Endothelial cell (in vitro differentiated cells): ENCODE measurements around the gene GPC2. TPM values are rescaled to one million over a fixed set of nuclear protein-coding genes. Genes with fewer than 3 reads are reported as not detected.
A peak's percentile ranks its signal among the peaks of the same experiment; 100 is the strongest.

Experiments used
- DNase-seq: peaks from one replicate; pipeline ENCODE4 v3.0.0; 2021; ENCODE audit warnings: low spot score
- H3K27ac Mint-ChIP-seq: one replicate; pipeline ENCODE4 v1.8.0; 2021; ENCODE audit warnings: mixed read lengths, inconsistent platforms; ENCODE audit not compliant: unreplicated experiment
- H3K27me3 Mint-ChIP-seq: one replicate; pipeline ENCODE4 v1.8.0; 2021; ENCODE audit warnings: mild to moderate bottlenecking, moderate library complexity, mixed read lengths, inconsistent platforms; ENCODE audit not compliant: unreplicated experiment
- H3K36me3 Mint-ChIP-seq: one replicate; pipeline ENCODE4 v1.8.0; 2021; ENCODE audit warnings: mild to moderate bottlenecking, low read depth, mixed read lengths, inconsistent platforms; ENCODE audit not compliant: unreplicated experiment
- H3K4me1 Mint-ChIP-seq: one replicate; pipeline ENCODE4 v1.8.0; 2021; ENCODE audit warnings: mild to moderate bottlenecking, mixed read lengths, inconsistent platforms; ENCODE audit not compliant: unreplicated experiment
- H3K4me3 Mint-ChIP-seq: one replicate; pipeline ENCODE4 v1.8.0; 2021; ENCODE audit warnings: mild to moderate bottlenecking, mixed read lengths, inconsistent platforms; ENCODE audit not compliant: unreplicated experiment
- H3K9me3 Mint-ChIP-seq: one replicate; pipeline ENCODE4 v1.8.0; 2021; ENCODE audit warnings: mixed read lengths, inconsistent platforms; ENCODE audit not compliant: unreplicated experiment
- total RNA-seq: library from RNA; stranded (reverse); fragmentation: NEBNext Ultra II Directional; extraction: Animal tissue kit (Norgen Biotek cat#: 25700); gene quantifications from one replicate; pipeline ENCODE4 v1.2.1, GENCODE V29; 2021; ENCODE audit not compliant: unreplicated experiment
- TF ChIP-seq, protein P1 (sequence below): fragments of 200-600 bp; sonication (generic); IDR thresholded peaks from one replicate; pipeline ENCODE4 v1.5.0; 2021; ENCODE audit warnings: antibody characterized with exemption; ENCODE audit not compliant: unreplicated experiment

The GPC2 gene
- total RNA-seq, 1 donor from 2014 or later, result 27.2 TPM

DNA sequence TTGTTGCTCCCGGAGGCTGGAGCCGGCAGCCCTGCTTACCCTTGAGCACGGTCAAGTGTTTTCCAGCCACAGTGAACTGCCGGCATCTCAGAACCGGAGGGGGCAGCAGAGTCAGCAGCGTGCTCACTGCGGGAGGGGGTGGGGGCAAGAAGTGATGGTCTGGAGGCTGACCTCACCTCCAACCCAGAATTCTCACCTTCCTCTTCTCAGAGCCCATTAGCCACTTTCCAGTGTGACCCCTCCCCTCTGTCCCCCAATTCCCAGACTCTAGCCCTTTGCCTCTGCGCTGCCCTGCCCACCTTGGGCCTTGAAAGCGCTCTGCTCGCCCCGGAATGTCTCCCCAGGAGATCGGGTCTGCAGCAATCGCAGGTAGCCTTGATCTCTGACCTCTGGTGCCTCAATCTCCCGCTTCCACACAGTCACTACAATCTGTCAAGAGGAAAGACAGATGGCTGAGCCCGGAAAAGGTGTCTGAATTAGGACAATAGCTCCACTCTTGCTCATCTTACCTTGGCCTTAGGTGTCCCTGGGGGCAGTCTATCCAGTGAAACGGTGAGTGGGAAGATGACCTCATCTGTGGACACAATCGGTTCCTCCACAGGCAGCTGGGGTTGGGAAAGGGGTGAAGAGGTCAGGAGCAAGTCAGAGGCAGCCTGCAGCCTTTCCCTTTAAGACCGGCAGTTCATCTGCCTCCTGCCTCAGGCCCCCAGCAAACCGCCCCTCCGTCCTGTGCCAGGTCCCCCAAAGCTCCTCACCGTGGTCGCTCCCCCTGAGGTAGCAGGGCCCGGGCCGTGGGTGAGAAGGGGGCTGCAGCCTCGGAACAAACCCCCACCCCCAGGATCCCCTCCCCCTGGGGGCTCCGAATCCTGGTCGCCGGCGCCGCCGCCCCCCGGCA is 19.6 kb downstream of the GPC2 start:
- DNase-seq, result peak; percentile 39
- peaks cover 19% of the 10 kb centered on the region for H3K27me3 Mint-ChIP-seq
- H3K4me3 Mint-ChIP-seq, result peak overlapping the region; percentile 84
- peak overlapping the region; percentile 38 for H3K27ac Mint-ChIP-seq
- TF ChIP-seq, protein P1, sequence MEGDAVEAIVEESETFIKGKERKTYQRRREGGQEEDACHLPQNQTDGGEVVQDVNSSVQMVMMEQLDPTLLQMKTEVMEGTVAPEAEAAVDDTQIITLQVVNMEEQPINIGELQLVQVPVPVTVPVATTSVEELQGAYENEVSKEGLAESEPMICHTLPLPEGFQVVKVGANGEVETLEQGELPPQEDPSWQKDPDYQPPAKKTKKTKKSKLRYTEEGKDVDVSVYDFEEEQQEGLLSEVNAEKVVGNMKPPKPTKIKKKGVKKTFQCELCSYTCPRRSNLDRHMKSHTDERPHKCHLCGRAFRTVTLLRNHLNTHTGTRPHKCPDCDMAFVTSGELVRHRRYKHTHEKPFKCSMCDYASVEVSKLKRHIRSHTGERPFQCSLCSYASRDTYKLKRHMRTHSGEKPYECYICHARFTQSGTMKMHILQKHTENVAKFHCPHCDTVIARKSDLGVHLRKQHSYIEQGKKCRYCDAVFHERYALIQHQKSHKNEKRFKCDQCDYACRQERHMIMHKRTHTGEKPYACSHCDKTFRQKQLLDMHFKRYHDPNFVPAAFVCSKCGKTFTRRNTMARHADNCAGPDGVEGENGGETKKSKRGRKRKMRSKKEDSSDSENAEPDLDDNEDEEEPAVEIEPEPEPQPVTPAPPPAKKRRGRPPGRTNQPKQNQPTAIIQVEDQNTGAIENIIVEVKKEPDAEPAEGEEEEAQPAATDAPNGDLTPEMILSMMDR, result no peak
- peaks cover 25% of the 10 kb centered on the region for H3K4me1 Mint-ChIP-seq
- H3K9me3 Mint-ChIP-seq, result no peaks in the 10 kb centered on the region
- H3K36me3 Mint-ChIP-seq, result peaks cover 16% of the 10 kb centered on the region

DNA sequence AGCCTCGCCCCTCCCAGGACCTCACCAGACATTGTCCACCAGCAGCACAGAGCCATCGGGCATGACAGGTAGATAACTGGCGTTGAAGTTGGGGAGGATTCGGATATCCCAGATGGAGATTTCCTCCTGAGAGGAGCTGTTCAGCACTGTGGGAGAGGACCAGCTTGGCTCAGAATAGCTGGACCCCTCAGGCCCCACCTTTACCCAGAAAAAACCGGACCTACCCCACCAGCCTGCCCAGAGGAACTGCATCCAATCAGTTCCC is 20.2 kb downstream of the GPC2 start:
- H3K27me3 Mint-ChIP-seq, result peaks cover 19% of the 10 kb centered on the region
- no peak for DNase-seq

DNA sequence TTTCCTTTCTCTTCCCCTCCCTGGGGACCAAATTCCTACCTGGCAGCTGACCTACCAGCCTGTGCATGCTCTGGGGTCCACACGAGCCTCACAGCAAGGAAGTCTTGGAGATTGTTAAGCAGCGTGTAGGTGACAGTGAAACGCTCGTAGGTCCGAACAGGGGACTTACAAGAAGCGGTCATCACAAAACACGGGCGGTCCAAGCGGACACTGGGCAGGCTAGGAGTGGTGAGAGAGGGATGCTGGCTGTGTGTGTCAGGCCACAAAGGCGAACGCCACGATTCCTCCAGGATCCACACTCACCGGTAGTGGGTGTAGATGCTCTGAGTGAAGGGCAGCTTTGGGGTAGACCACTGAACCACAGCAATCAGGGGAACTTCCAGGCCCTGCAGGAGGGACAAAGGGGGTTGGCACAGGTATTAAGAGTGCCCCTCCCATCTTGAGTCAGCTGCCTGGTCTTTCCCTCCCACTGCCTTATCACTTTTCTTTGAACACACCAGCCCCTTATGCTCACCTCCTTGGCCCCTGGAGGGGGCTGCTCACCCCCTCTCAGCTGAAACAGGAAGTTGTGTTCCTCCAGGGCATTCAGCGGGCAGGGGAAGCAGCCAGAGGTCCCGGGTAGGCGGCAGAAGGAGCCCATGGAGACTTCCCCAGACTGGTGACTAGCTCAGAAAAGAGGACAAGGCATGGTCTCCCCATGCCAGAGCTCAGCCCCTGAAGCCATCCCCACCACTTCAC is 20.7 kb downstream of the GPC2 start:
- peaks cover 32% of the 10 kb centered on the region for H3K4me1 Mint-ChIP-seq
- H3K27ac Mint-ChIP-seq, result peak overlapping the region; percentile 9
- TF ChIP-seq, protein P1, result no peak
- peaks cover 21% of the 10 kb centered on the region for H3K36me3 Mint-ChIP-seq
- peak overlapping the region; percentile 42 for H3K4me3 Mint-ChIP-seq
- peaks cover 16% of the 10 kb centered on the region for H3K27me3 Mint-ChIP-seq
- no peak for DNase-seq
- no peaks in the 10 kb centered on the region for H3K9me3 Mint-ChIP-seq

More for the DNA sequence above, 20.2 kb downstream of the GPC2 start:
- TF ChIP-seq, protein P1, result no peak
- Mint-ChIP-seq H3K36me3 (peaks cover 21% of the 10 kb centered on the region), H3K9me3 (no peaks in the 10 kb centered on the region), H3K4me1 (peaks cover 31% of the 10 kb centered on the region), H3K27ac (no peak overlapping the region), H3K4me3 (peak overlapping the region; percentile 84)

DNA sequence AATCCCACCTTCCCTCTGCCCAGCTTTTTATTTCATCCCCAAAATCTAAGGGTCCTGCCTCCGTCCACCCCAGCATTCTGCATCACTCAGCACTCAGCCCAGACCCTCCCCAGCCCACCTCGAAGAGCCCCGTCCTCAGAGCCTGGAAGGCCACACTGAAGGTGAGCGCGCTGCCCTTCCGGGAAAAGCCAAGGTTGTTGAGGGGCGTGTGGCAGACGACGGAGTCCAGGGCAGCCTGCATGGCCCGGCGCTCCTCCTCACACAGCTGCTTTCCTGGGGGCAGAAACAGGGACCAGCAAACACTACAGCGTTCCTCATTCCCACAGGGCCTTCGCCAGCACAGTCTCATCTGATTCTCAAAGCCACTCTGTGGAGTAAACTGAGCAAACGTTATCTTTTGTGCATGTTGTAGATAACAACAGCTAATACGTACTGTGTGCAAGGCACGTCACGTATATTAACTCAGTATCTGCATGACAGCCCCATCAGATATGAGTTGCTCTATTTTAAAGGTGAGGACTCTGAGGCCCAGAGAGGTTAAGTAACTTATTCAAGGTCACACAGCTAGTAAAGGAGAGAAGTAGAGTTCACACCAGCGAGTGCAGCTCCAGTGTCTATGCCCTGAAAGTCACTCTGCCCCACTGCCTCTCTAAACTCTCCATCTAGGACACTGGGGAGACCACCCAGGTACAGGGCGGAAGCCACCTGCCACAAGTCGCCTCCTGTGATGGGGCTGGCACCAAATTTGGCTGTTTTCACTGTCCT is 21.4 kb downstream of the GPC2 start:
- H3K9me3 Mint-ChIP-seq, result no peaks in the 10 kb centered on the region
- peaks cover 32% of the 10 kb centered on the region for H3K4me1 Mint-ChIP-seq
- H3K27ac Mint-ChIP-seq, result no peak overlapping the region
- H3K4me3 Mint-ChIP-seq, result no peak overlapping the region
- TF ChIP-seq, protein P1, result no peak
- peaks cover 15% of the 10 kb centered on the region for H3K27me3 Mint-ChIP-seq
- DNase-seq, result no peak
- H3K36me3 Mint-ChIP-seq, result peaks cover 21% of the 10 kb centered on the region
